Keratinocyte (primary cell): Measurements from ENCODE around the gene ATL1. TPM values are rescaled to one million over a fixed set of nuclear protein-coding genes. Genes with fewer than 3 reads are reported as not detected.
"Not testable (repeated sequence)": the region's sequence is repeated elsewhere in the genome, so short reads cannot be mapped to it uniquely, and the experiment has no call there.

Source experiments
- DNase-seq: peaks from one replicate; pipeline ENCODE4 v3.0.0-alpha.2; 2011; ENCODE audit warnings: low read depth, missing footprints, low spot score
- FAIRE-seq: peaks from 2 replicates; lab custom pipeline; 2011; peaks lifted over from hg19 to GRCh38; lab: Jason Lieb, UNC
- H2AFZ ChIP-seq: 2 replicates; pipeline ENCODE4 v1.6.0; 2012; ENCODE audit warnings: low read length, control low read depth, inconsistent platforms; ENCODE audit not compliant: control insufficient read depth
- H3K27ac ChIP-seq: 2 replicates; pipeline ENCODE4 v1.5.1; 2011; ENCODE audit warnings: low read length; ENCODE audit not compliant: control insufficient read depth, insufficient read depth
- H3K27me3 ChIP-seq: 3 replicates; pipeline ENCODE4 v1.6.0; 2011; ENCODE audit warnings: low read length; ENCODE audit not compliant: control insufficient read depth, insufficient read depth; ENCODE audit errors: extremely low read depth
- H3K36me3 ChIP-seq, 2 experiments: 2 replicates in 1 of 2; 3 replicates in 1 of 2; pipeline ENCODE4 v1.5.1; 2011; ENCODE audit warnings: low read length in 2 of 2, mild to moderate bottlenecking in 1 of 2; ENCODE audit not compliant: control insufficient read depth in 2 of 2, insufficient read depth in 2 of 2; ENCODE audit errors: extremely low read depth in 1 of 2
- H3K4me1 ChIP-seq: 3 replicates; pipeline ENCODE4 v1.5.1; 2011; ENCODE audit warnings: low read length; ENCODE audit not compliant: control insufficient read depth, insufficient read depth; ENCODE audit errors: extremely low read depth
- H3K4me2 ChIP-seq: 3 replicates; pipeline ENCODE4 v1.6.0; 2011; ENCODE audit warnings: low read depth, low read length; ENCODE audit not compliant: control insufficient read depth, insufficient read depth; ENCODE audit errors: extremely low read depth
- H3K4me3 ChIP-seq, 3 experiments: fragments of 200-600 bp in 1 of 3; sonication (generic) in 1 of 3; 2 replicates in 2 of 3; 3 replicates in 1 of 3; pipeline ENCODE4 v1.5.1; 2011 to 2016; ENCODE audit warnings: low read length in 3 of 3, mild to moderate bottlenecking in 3 of 3, control low read depth in 2 of 3, inconsistent platforms in 1 of 3, low read depth in 1 of 3, mixed read lengths in 1 of 3, mixed run types in 1 of 3, moderate library complexity in 1 of 3; ENCODE audit not compliant: control insufficient read depth in 2 of 3, insufficient read depth in 2 of 3; ENCODE audit errors: extremely low read depth in 1 of 3
- H3K79me2 ChIP-seq: 2 replicates; pipeline ENCODE4 v1.6.0; 2012; ENCODE audit warnings: low read length; ENCODE audit not compliant: control insufficient read depth, insufficient read depth
- H3K9ac ChIP-seq: 3 replicates; pipeline ENCODE4 v1.6.0; 2011; ENCODE audit warnings: low read length; ENCODE audit not compliant: control insufficient read depth, insufficient read depth; ENCODE audit errors: extremely low read depth
- H3K9me1 ChIP-seq: 3 replicates; pipeline ENCODE4 v1.6.0; 2011; ENCODE audit warnings: low read length; ENCODE audit not compliant: control insufficient read depth, insufficient read depth; ENCODE audit errors: extremely low read depth
- H3K9me3 ChIP-seq: 2 replicates; pipeline ENCODE4 v1.5.1; 2012; ENCODE audit warnings: low read depth, low read length; ENCODE audit not compliant: control insufficient read depth
- H4K20me1 ChIP-seq: 3 replicates; pipeline ENCODE4 v1.6.0; 2011; ENCODE audit warnings: low read length; ENCODE audit not compliant: control insufficient read depth, insufficient read depth; ENCODE audit errors: extremely low read depth
- EZH2 ChIP-seq: IDR thresholded peaks from one replicate; pipeline ENCODE4 v1.6.1; 2012; ENCODE audit warnings: inconsistent platforms, mild to moderate bottlenecking, low read length, moderate library complexity
- dilution Hi-C: fragments of 300-500 bp; cut with MboI; formaldehyde crosslinking; loops from one replicate; pipeline ENCODE4 v1.7.0; 2020; ENCODE audit warnings: low sequenced_read_pairs; ENCODE audit not compliant: extremely low pct_ligation_motif_present
- polyA plus RNA-seq, 5 experiments: library from polyadenylated mRNA; depleted of rRNA in 3 of 5; stranded (reverse) in 3 of 5; stranded (forward) in 1 of 5; unstranded in 1 of 5; fragments of >200 nt; gene quantifications; 1 replicate in 1 of 5; 2 replicates in 3 of 5; 3 replicates in 1 of 5; pipeline versions ENCODE4 v1.2.1 to v1.2.3, GENCODE V29; 2011 to 2012; ENCODE audit warnings: missing spikeins in 2 of 5, low read depth in 1 of 5, low replicate concordance in 1 of 5
- TF ChIP-seq, protein P1 (sequence below), 3 experiments: IDR thresholded peaks in 1 of 3; conservative IDR thresholded peaks in 1 of 3; optimal IDR thresholded peaks in 1 of 3; 2 replicates in 2 of 3; 3 replicates in 1 of 3; pipeline versions ENCODE3 to v1.5.1; 2011; ENCODE audit warnings: low read length in 3 of 3, mild to moderate bottlenecking in 3 of 3, moderate library complexity in 2 of 3, control low read depth in 1 of 3, inconsistent platforms in 1 of 3; ENCODE audit not compliant: insufficient read depth in 2 of 3; ENCODE audit errors: extremely low read depth in 1 of 3

The ATL1 gene
- polyA plus RNA-seq, 1 donor (not counting 4 experiments of a cell fraction or from before 2014, with no cell fraction given), result 3.6 TPM

DNA sequence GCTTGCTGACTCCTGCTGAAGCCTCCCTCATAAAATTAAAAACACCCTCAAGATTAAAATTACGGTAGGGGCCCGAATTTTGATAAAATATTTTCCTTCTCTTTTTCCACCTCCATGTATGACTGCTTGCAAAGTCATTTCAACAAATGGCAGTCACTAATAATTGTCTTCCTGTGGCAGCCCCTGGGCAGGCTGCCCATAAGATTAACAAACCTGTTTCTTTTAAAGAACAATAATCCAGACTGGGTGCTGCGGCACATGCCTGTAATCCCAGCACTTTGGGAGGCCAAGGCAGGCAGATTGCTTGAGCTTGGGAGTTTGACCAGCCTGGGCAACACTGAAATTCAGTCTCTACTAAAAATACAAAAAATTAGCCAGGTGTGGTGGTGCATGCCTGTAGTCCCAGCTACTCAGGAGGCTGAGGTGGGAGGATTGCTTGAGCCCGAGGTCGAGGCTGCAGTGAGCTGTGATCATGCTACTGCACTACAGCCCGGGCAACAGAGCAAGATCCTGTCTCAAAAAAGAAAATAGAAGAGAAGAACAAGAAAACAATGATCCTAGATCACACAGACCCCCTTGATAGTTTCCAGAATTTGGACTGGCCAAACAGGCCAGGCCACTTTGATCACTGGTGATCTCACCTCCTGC is 99.5 kb downstream of the ATL1 start:
- H2AFZ ChIP-seq, result no peak overlapping the region
- no peak for FAIRE-seq
- H3K4me3 ChIP-seq, result no peak overlapping the region
- no peak overlapping the region for H3K27ac ChIP-seq
- H3K9me3 ChIP-seq, result no peaks in the 10 kb centered on the region
- H3K79me2 ChIP-seq, result peaks cover 94% of the 10 kb centered on the region
- DNase-seq, result no peak
- no peaks in the 10 kb centered on the region for H4K20me1 ChIP-seq
- dilution Hi-C loops, result no loop called here
- H3K9ac ChIP-seq, result no peak overlapping the region
- H3K27me3 ChIP-seq, result no peaks in the 10 kb centered on the region
- peaks cover 20% of the 10 kb centered on the region for H3K4me1 ChIP-seq
- no peak for TF ChIP-seq EZH2
- TF ChIP-seq, protein P1, sequence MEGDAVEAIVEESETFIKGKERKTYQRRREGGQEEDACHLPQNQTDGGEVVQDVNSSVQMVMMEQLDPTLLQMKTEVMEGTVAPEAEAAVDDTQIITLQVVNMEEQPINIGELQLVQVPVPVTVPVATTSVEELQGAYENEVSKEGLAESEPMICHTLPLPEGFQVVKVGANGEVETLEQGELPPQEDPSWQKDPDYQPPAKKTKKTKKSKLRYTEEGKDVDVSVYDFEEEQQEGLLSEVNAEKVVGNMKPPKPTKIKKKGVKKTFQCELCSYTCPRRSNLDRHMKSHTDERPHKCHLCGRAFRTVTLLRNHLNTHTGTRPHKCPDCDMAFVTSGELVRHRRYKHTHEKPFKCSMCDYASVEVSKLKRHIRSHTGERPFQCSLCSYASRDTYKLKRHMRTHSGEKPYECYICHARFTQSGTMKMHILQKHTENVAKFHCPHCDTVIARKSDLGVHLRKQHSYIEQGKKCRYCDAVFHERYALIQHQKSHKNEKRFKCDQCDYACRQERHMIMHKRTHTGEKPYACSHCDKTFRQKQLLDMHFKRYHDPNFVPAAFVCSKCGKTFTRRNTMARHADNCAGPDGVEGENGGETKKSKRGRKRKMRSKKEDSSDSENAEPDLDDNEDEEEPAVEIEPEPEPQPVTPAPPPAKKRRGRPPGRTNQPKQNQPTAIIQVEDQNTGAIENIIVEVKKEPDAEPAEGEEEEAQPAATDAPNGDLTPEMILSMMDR (optimal IDR thresholded peaks at IDR 0.05 in 1 of 3, IDR thresholded peaks at IDR 0.05 in 1 of 3, conservative IDR thresholded peaks at IDR 0.05 in 1 of 3; ENCODE audit: extremely low read depth in 1 of 3, insufficient read depth in 2 of 3, low read length in 3 of 3), result no peak
- no peak overlapping the region for H3K4me2 ChIP-seq
- H3K9me1 ChIP-seq, result no peaks in the 10 kb centered on the region
- H3K36me3 ChIP-seq, result peaks cover 0 to 4% of the 10 kb centered on the region in 2 experiments

DNA sequence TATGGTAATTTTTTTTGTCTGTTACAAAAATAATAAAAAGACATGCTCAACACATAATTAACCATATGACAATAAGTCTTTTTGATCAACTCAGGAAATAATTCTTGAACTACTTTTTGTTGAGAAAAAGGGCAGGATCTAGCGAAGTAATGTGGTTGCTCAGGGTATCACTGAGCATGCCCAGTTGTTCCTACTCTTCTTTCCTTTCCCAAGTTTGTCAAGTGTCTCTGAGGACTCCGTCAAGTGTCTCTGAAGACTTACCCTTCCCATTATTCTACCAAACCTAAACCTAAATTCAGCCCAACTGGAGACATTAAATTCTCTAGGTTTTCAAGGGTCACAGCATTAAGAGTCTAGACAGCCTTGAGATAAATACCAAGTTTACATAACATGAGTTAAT is 104.6 kb downstream of the ATL1 start:
- H3K4me1 ChIP-seq, result peaks cover 20% of the 10 kb centered on the region
- H3K79me2 ChIP-seq, result peaks cover 77% of the 10 kb centered on the region
- DNase-seq, dilution Hi-C loops, H3K36me3 ChIP-seq, H3K9ac ChIP-seq, H4K20me1 ChIP-seq, H3K9me3 ChIP-seq, H3K27ac ChIP-seq, H3K27me3 ChIP-seq, H3K9me1 ChIP-seq, H3K4me3 ChIP-seq, H3K4me2 ChIP-seq, H2AFZ ChIP-seq: not testable (repeated sequence)
- FAIRE-seq, result peak; percentile 13

- H3K9me1 ChIP-seq, H4K20me1 ChIP-seq, H3K27me3 ChIP-seq, H2AFZ ChIP-seq, H3K27ac ChIP-seq, dilution Hi-C loops, DNase-seq, H3K9me3 ChIP-seq, H3K9ac ChIP-seq, H3K36me3 ChIP-seq: not testable (repeated sequence)
- Histone ChIP-seq H3K79me2 (peaks cover 70% of the 10 kb centered on the region), H3K4me3 (peak overlapping the region in 1 of 3 experiments; percentile 90), H3K4me2 (peak overlapping the region; percentile 90), H3K4me1 (peaks cover 22% of the 10 kb centered on the region)
- FAIRE-seq, result peak; percentile 74
These were observed 105.4 kb downstream of the ATL1 start for GRCh38 chr14:50665300-50665699.
